ENCODE measurements around the gene GUCY2F.

GUCY2F gene

GRCh38 chrX:109399831-109400230, 82.1 kb downstream of the GUCY2F start:
- no peaks in the 10 kb centered on the region for H3K36me3 ChIP-seq (ENCODE audit: low read length)
- TF ChIP-seq EZH2phosphoT487 (conservative IDR thresholded peaks at IDR 0.05; ENCODE audit: low read length) (no peak), CTCF (IDR thresholded peaks at IDR 0.05; ENCODE audit: insufficient read depth, low read length, poor library complexity, severe bottlenecking) (no peak)
- H3K9me3 ChIP-seq (ENCODE audit: insufficient read depth, low read length): no peaks in the 10 kb centered on the region
- no peaks in the 10 kb centered on the region for H3K79me2 ChIP-seq (ENCODE audit: insufficient read depth, low read length)
- no peak overlapping the region for H3K4me3 ChIP-seq (ENCODE audit: insufficient read depth, low read length, poor library complexity, severe bottlenecking)
- no peak overlapping the region for H3K27ac ChIP-seq (ENCODE audit: low read depth, low read length)
- H3K4me2 ChIP-seq (ENCODE audit: low read depth, low read length, poor library complexity, severe bottlenecking): no peak overlapping the region
- H3K27me3 ChIP-seq (ENCODE audit: low read length): no peaks in the 10 kb centered on the region
- no peaks in the 10 kb centered on the region for H3K9me2 ChIP-seq (replicated peaks; ENCODE audit: insufficient read depth, low read length)
- no peak overlapping the region for H2AFZ ChIP-seq (ENCODE audit: low read depth, low read length, severe bottlenecking)
- H3F3A ChIP-seq (ENCODE audit: insufficient read depth): no peaks in the 10 kb centered on the region
- no peak overlapping the region for H3K9ac ChIP-seq (ENCODE audit: low read length)
- no peaks in the 10 kb centered on the region for H4K20me1 ChIP-seq (ENCODE audit: low read depth, low read length)

- Histone ChIP-seq H3K9me2 (replicated peaks; ENCODE audit: insufficient read depth, low read length) (no peaks in the 10 kb centered on the region), H3K27me3 (ENCODE audit: low read length) (no peaks in the 10 kb centered on the region), H3K4me2 (ENCODE audit: low read depth, low read length, poor library complexity, severe bottlenecking) (no peak overlapping the region), H3K9me3 (ENCODE audit: insufficient read depth, low read length) (no peaks in the 10 kb centered on the region), H3K4me3 (ENCODE audit: insufficient read depth, low read length, poor library complexity, severe bottlenecking) (no peak overlapping the region), H3K27ac (ENCODE audit: low read depth, low read length) (no peak overlapping the region), H3K9ac (ENCODE audit: low read length) (no peak overlapping the region), H3K79me2 (ENCODE audit: insufficient read depth, low read length) (no peaks in the 10 kb centered on the region), H4K20me1 (ENCODE audit: low read depth, low read length) (no peaks in the 10 kb centered on the region), H2AFZ (ENCODE audit: low read depth, low read length, severe bottlenecking) (no peak overlapping the region), H3F3A (ENCODE audit: insufficient read depth) (no peaks in the 10 kb centered on the region), H3K36me3 (ENCODE audit: low read length) (no peaks in the 10 kb centered on the region)
- no peak for TF ChIP-seq EZH2phosphoT487 (conservative IDR thresholded peaks at IDR 0.05; ENCODE audit: low read length)
- no peak for TF ChIP-seq CTCF (IDR thresholded peaks at IDR 0.05; ENCODE audit: insufficient read depth, low read length, poor library complexity, severe bottlenecking)
Measured at GRCh38 chrX:109398833-109399232, 83.1 kb downstream of the GUCY2F start.

DNA sequence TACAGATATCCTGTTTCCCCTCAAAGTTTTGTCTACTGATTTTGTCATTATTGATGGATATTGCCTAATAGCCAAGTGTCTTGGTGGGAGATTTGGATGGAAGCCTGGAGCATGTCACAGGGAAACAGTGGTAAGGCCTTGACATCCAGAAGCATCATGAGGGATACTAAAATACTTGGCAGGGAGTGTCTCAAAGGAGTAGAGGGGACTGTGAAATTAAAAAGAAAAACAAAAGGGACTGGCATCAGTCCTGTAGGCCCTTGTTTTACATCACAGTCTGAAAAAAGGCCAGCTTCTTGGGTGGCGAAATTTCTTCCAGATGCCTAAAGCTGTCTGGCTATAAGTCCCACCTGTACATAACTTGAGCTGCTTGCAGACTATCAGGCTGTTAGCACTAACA, 83.8 kb downstream of the GUCY2F start:
- no peak overlapping the region for H3K4me3 ChIP-seq (ENCODE audit: insufficient read depth, low read length, poor library complexity, severe bottlenecking)
- no peaks in the 10 kb centered on the region for H3K27me3 ChIP-seq (ENCODE audit: low read length)
- H3K36me3 ChIP-seq (ENCODE audit: low read length): no peaks in the 10 kb centered on the region
- no peak overlapping the region for H3K9ac ChIP-seq (ENCODE audit: low read length)
- no peaks in the 10 kb centered on the region for H3K79me2 ChIP-seq (ENCODE audit: insufficient read depth, low read length)
- H3F3A ChIP-seq (ENCODE audit: insufficient read depth): no peaks in the 10 kb centered on the region
- TF ChIP-seq CTCF (IDR thresholded peaks at IDR 0.05; ENCODE audit: insufficient read depth, low read length, poor library complexity, severe bottlenecking): no peak
- no peak for TF ChIP-seq EZH2phosphoT487 (conservative IDR thresholded peaks at IDR 0.05; ENCODE audit: low read length)
- no peaks in the 10 kb centered on the region for H3K9me2 ChIP-seq (replicated peaks; ENCODE audit: insufficient read depth, low read length)
- H4K20me1 ChIP-seq (ENCODE audit: low read depth, low read length): no peaks in the 10 kb centered on the region
- no peak overlapping the region for H3K27ac ChIP-seq (ENCODE audit: low read depth, low read length)
- no peaks in the 10 kb centered on the region for H3K9me3 ChIP-seq (ENCODE audit: insufficient read depth, low read length)
- no peak overlapping the region for H3K4me2 ChIP-seq (ENCODE audit: low read depth, low read length, poor library complexity, severe bottlenecking)
- no peak overlapping the region for H2AFZ ChIP-seq (ENCODE audit: low read depth, low read length, severe bottlenecking)
